WTC11 (cell line): ENCODE data around the gene NMRK1. TPM values are rescaled to one million over a fixed set of nuclear protein-coding genes. Genes with fewer than 3 reads are reported as not detected.

Source experiments
- ATAC-seq: fragments of 200-7000 bp; cut with Tn5 transposase; 2 replicates; pipeline ENCODE4 v1.10.0; 2021; ENCODE audit warnings: mild to moderate bottlenecking, moderate library complexity
- CTCF ChIA-PET: fragments of 300-600 bp; sonication (Branson Sonifier 250); formaldehyde crosslinking; loops from one replicate; lab custom pipeline; 2021; ENCODE audit warnings: antibody characterized with exemption; lab: Charles Lee
- POLR2A ChIA-PET: fragments of 350-600 bp; sonication (Branson Sonifier 250); formaldehyde crosslinking; loops from one replicate; lab custom pipeline; 2021; ENCODE audit warnings: antibody characterized with exemption; lab: Charles Lee
- DNase-seq: peaks from one replicate; pipeline ENCODE4 v3.0.0; 2021; ENCODE audit warnings: low spot score
- H3K27ac Mint-ChIP-seq: 2 replicates; pipeline ENCODE4 v1.8.0; 2021; ENCODE audit warnings: mixed read lengths
- H3K27me3 Mint-ChIP-seq: 2 replicates; pipeline ENCODE4 v1.8.0; 2021; ENCODE audit warnings: low read depth, mild to moderate bottlenecking, moderate library complexity, mixed read lengths
- H3K36me3 Mint-ChIP-seq: 2 replicates; pipeline ENCODE4 v1.8.0; 2021; ENCODE audit warnings: mixed read lengths
- H3K4me1 Mint-ChIP-seq: 2 replicates; pipeline ENCODE4 v1.8.0; 2022; ENCODE audit warnings: mixed read lengths
- H3K4me3 Mint-ChIP-seq: 2 replicates; pipeline ENCODE4 v1.8.0; 2021; ENCODE audit warnings: mild to moderate bottlenecking, moderate library complexity, mixed read lengths
- H3K9me3 Mint-ChIP-seq: 2 replicates; pipeline ENCODE4 v1.8.0; 2021; ENCODE audit warnings: mixed read lengths
- EMX1 ChIP-seq: fragments of 250-450 bp; sonication (Bioruptor Pico); IDR thresholded peaks from 2 replicates; pipeline ENCODE4 v1.8.0; 2021; ENCODE audit warnings: mild to moderate bottlenecking
- ESRRA ChIP-seq: sonication (generic); formaldehyde crosslinking; IDR thresholded peaks from 2 replicates; pipeline ENCODE4 v1.8.1; 2022; ENCODE audit warnings: mild to moderate bottlenecking, missing genetic modification reagents, borderline replicate concordance
- FOXJ3 ChIP-seq: sonication (generic); formaldehyde crosslinking; IDR thresholded peaks from 2 replicates; pipeline ENCODE4 v1.9.0; 2021; ENCODE audit warnings: missing genetic modification reagents, mild to moderate bottlenecking, borderline replicate concordance
- FOXK1 ChIP-seq: sonication (generic); formaldehyde crosslinking; IDR thresholded peaks from 2 replicates; pipeline ENCODE4 v1.8.0; 2022; ENCODE audit warnings: mild to moderate bottlenecking, moderate library complexity, missing genetic modification reagents
- GTF2I ChIP-seq: fragments of 250-450 bp; sonication (Bioruptor Pico); conservative IDR thresholded peaks from 2 replicates; pipeline ENCODE4 v1.4.0; 2021; ENCODE audit warnings: mild to moderate bottlenecking
- JAZF1 ChIP-seq: fragments of 250-450 bp; sonication (Bioruptor Pico); IDR thresholded peaks from 2 replicates; pipeline ENCODE4 v1.9.0; 2021; ENCODE audit warnings: moderate library complexity, mild to moderate bottlenecking, inconsistent platforms
- MYBL2 ChIP-seq: sonication (generic); formaldehyde crosslinking; IDR thresholded peaks from 2 replicates; pipeline ENCODE4 v1.8.1; 2023; ENCODE audit warnings: mild to moderate bottlenecking, moderate library complexity, missing genetic modification reagents
- NR1H2 ChIP-seq: sonication (generic); formaldehyde crosslinking; IDR thresholded peaks from 2 replicates; pipeline ENCODE4 v1.9.0; 2021; ENCODE audit warnings: mild to moderate bottlenecking, moderate library complexity, missing genetic modification reagents
- PRRX2 ChIP-seq: fragments of 250-450 bp; sonication (Bioruptor Pico); IDR thresholded peaks from 2 replicates; pipeline ENCODE4 v1.8.0; 2021; ENCODE audit warnings: mild to moderate bottlenecking
- SOX15 ChIP-seq: fragments of 250-450 bp; sonication (Bioruptor Pico); IDR thresholded peaks from 2 replicates; pipeline ENCODE4 v1.9.0; 2021; ENCODE audit warnings: mild to moderate bottlenecking
- TEAD1 ChIP-seq: sonication (generic); formaldehyde crosslinking; IDR thresholded peaks from 2 replicates; pipeline ENCODE4 v1.8.0; 2022; ENCODE audit warnings: mild to moderate bottlenecking, missing genetic modification reagents
- TEAD4 ChIP-seq: sonication (generic); formaldehyde crosslinking; IDR thresholded peaks from 2 replicates; pipeline ENCODE4 v1.8.0; 2022; ENCODE audit warnings: mild to moderate bottlenecking, missing genetic modification reagents
- ZNF396 ChIP-seq: fragments of 250-450 bp; sonication (Bioruptor Pico); IDR thresholded peaks from 2 replicates; pipeline ENCODE4 v1.8.0; 2021; ENCODE audit warnings: mild to moderate bottlenecking, moderate library complexity, borderline replicate concordance
- ZNF416 ChIP-seq: fragments of 250-450 bp; sonication (Bioruptor Pico); IDR thresholded peaks from 2 replicates; pipeline ENCODE4 v1.9.0; 2021; ENCODE audit warnings: mild to moderate bottlenecking, inconsistent platforms
- total RNA-seq: library from RNA; stranded (reverse); gene quantifications from 3 replicates; pipeline ENCODE4 v1.2.3, GENCODE V29; 2021
- TF ChIP-seq, protein P1 (sequence below): sonication (generic); formaldehyde crosslinking; IDR thresholded peaks from 2 replicates; pipeline ENCODE4 v1.8.0; 2022; ENCODE audit warnings: mild to moderate bottlenecking, missing genetic modification reagents
- TF ChIP-seq, protein P2 (sequence below): fragments of 250-450 bp; sonication (Bioruptor Pico); IDR thresholded peaks from 2 replicates; pipeline ENCODE4 v1.8.0; 2021; ENCODE audit warnings: mild to moderate bottlenecking
- TF ChIP-seq, protein P3 (sequence below): sonication (generic); formaldehyde crosslinking; IDR thresholded peaks from 2 replicates; pipeline ENCODE4 v1.8.1; 2022; ENCODE audit warnings: low read depth, missing genetic modification reagents, borderline replicate concordance
- TF ChIP-seq, protein P4 (sequence below): sonication (generic); formaldehyde crosslinking; IDR thresholded peaks from 2 replicates; pipeline ENCODE4 v1.8.0; 2022; ENCODE audit warnings: mild to moderate bottlenecking, missing genetic modification reagents
- TF ChIP-seq, protein P5 (sequence below): sonication (generic); formaldehyde crosslinking; IDR thresholded peaks from 2 replicates; pipeline ENCODE4 v1.8.1; 2023; ENCODE audit warnings: mild to moderate bottlenecking, missing genetic modification reagents
- TF ChIP-seq, protein P6 (sequence below): fragments of 250-450 bp; sonication (Bioruptor Pico); IDR thresholded peaks from 2 replicates; pipeline ENCODE4 v1.9.0; 2021; ENCODE audit warnings: mild to moderate bottlenecking
- TF ChIP-seq, protein P7 (sequence below): sonication (generic); formaldehyde crosslinking; IDR thresholded peaks from 2 replicates; pipeline ENCODE4 v1.8.1; 2023; ENCODE audit warnings: mild to moderate bottlenecking, moderate library complexity, missing genetic modification reagents
- TF ChIP-seq, protein P8 (sequence below): sonication (generic); formaldehyde crosslinking; IDR thresholded peaks from 2 replicates; pipeline ENCODE4 v1.8.0; 2022; ENCODE audit warnings: mild to moderate bottlenecking, missing genetic modification reagents

NMRK1 gene
- total RNA-seq, 1 experiment from 2014 or later: 14.5 TPM

DNA sequence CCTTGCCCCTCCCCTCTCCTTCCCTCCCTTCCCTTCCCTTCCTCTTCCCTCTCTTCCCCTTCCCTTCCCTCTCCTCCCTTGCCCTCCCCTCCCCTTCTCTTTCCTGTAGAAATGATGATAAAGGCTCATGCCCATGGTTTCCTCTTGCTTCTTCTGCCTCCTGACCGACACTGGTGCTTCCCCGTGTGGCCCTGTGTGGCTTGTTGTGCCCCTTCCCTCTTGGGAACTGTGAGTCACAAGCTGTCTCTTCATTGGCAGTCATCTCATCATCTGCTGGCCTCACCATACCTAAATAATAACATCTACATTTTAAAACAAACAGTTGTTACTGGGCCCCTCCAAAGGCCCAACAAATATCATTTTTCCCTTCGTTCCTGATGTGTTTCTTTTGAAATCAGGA, 48.2 kb downstream of the NMRK1 start:
- DNase-seq (no peak), ATAC-seq (no peak)
- H3K27ac Mint-ChIP-seq: no peak overlapping the region
- no peaks in the 10 kb centered on the region for H3K27me3 Mint-ChIP-seq
- POLR2A ChIA-PET: no interaction called here
- CTCF ChIA-PET: no interaction called here
- no peak overlapping the region for H3K4me3 Mint-ChIP-seq
- peaks cover 6% of the 10 kb centered on the region for H3K4me1 Mint-ChIP-seq
- peaks cover 6% of the 10 kb centered on the region for H3K9me3 Mint-ChIP-seq
- TF ChIP-seq, protein P1, sequence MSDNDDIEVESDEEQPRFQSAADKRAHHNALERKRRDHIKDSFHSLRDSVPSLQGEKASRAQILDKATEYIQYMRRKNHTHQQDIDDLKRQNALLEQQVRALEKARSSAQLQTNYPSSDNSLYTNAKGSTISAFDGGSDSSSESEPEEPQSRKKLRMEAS: no peak
- TF ChIP-seq NR1H2 (CRISPR knock-in tag): no peak
- no peak for TF ChIP-seq ESRRA
- TF ChIP-seq GTF2I (CRISPR knock-in tag): no peak
- TF ChIP-seq EMX1 (CRISPR knock-in tag): no peak
- no peak for TF ChIP-seq MYBL2
- TF ChIP-seq, protein P2, sequence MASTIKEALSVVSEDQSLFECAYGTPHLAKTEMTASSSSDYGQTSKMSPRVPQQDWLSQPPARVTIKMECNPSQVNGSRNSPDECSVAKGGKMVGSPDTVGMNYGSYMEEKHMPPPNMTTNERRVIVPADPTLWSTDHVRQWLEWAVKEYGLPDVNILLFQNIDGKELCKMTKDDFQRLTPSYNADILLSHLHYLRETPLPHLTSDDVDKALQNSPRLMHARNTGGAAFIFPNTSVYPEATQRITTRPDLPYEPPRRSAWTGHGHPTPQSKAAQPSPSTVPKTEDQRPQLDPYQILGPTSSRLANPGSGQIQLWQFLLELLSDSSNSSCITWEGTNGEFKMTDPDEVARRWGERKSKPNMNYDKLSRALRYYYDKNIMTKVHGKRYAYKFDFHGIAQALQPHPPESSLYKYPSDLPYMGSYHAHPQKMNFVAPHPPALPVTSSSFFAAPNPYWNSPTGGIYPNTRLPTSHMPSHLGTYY (CRISPR knock-in tag): no peak
- TF ChIP-seq, protein P3, sequence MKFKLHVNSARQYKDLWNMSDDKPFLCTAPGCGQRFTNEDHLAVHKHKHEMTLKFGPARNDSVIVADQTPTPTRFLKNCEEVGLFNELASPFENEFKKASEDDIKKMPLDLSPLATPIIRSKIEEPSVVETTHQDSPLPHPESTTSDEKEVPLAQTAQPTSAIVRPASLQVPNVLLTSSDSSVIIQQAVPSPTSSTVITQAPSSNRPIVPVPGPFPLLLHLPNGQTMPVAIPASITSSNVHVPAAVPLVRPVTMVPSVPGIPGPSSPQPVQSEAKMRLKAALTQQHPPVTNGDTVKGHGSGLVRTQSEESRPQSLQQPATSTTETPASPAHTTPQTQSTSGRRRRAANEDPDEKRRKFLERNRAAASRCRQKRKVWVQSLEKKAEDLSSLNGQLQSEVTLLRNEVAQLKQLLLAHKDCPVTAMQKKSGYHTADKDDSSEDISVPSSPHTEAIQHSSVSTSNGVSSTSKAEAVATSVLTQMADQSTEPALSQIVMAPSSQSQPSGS: no peak
- TF ChIP-seq FOXJ3 (CRISPR knock-in tag): no peak
- TF ChIP-seq, protein P4, sequence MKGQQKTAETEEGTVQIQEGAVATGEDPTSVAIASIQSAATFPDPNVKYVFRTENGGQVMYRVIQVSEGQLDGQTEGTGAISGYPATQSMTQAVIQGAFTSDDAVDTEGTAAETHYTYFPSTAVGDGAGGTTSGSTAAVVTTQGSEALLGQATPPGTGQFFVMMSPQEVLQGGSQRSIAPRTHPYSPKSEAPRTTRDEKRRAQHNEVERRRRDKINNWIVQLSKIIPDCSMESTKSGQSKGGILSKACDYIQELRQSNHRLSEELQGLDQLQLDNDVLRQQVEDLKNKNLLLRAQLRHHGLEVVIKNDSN (CRISPR knock-in tag): no peak
- TF ChIP-seq, protein P5, sequence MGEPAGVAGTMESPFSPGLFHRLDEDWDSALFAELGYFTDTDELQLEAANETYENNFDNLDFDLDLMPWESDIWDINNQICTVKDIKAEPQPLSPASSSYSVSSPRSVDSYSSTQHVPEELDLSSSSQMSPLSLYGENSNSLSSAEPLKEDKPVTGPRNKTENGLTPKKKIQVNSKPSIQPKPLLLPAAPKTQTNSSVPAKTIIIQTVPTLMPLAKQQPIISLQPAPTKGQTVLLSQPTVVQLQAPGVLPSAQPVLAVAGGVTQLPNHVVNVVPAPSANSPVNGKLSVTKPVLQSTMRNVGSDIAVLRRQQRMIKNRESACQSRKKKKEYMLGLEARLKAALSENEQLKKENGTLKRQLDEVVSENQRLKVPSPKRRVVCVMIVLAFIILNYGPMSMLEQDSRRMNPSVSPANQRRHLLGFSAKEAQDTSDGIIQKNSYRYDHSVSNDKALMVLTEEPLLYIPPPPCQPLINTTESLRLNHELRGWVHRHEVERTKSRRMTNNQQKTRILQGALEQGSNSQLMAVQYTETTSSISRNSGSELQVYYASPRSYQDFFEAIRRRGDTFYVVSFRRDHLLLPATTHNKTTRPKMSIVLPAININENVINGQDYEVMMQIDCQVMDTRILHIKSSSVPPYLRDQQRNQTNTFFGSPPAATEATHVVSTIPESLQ (CRISPR knock-in tag): no peak
- H3K36me3 Mint-ChIP-seq: no peaks in the 10 kb centered on the region

DNA sequence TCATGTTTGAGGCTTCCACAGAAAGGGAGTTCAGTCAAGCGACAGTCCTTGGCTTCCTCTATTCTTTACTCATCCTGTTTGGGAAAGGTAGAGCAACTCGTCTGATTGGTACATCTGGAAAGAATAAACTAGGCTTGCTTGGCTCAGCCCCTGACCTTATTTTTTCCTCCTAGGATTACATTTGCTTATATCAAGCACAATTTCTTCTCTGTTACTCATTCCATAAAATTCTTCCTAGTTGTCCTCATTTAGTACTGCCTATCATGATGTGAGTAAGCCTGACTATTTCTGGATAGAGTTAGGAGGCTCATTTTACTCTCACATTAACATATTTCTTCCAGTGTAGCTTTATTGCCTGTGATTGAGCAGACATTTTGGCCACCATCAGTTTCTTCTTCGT, 48.9 kb downstream of the NMRK1 start:
- POLR2A ChIA-PET: no interaction called here
- peaks cover 6% of the 10 kb centered on the region for H3K9me3 Mint-ChIP-seq
- H3K27me3 Mint-ChIP-seq: no peaks in the 10 kb centered on the region
- H3K4me3 Mint-ChIP-seq: no peak overlapping the region
- ATAC-seq (no peak), DNase-seq (no peak)
- H3K36me3 Mint-ChIP-seq: no peaks in the 10 kb centered on the region
- CTCF ChIA-PET: no interaction called here
- H3K27ac Mint-ChIP-seq: no peak overlapping the region
- H3K4me1 Mint-ChIP-seq: peaks cover 6% of the 10 kb centered on the region
- no peak for TF ChIP-seq FOXK1 (CRISPR knock-in tag)
- no peak for TF ChIP-seq SOX15
- TF ChIP-seq JAZF1 (CRISPR knock-in tag): no peak
- no peak for TF ChIP-seq TEAD4 (CRISPR knock-in tag)
- TF ChIP-seq ZNF416 (CRISPR knock-in tag): no peak
- TF ChIP-seq PRRX2 (CRISPR knock-in tag): no peak
- TF ChIP-seq ZNF396: no peak
- TF ChIP-seq, protein P3: no peak
- no peak for TF ChIP-seq TEAD1 (CRISPR knock-in tag)
- TF ChIP-seq, protein P6, sequence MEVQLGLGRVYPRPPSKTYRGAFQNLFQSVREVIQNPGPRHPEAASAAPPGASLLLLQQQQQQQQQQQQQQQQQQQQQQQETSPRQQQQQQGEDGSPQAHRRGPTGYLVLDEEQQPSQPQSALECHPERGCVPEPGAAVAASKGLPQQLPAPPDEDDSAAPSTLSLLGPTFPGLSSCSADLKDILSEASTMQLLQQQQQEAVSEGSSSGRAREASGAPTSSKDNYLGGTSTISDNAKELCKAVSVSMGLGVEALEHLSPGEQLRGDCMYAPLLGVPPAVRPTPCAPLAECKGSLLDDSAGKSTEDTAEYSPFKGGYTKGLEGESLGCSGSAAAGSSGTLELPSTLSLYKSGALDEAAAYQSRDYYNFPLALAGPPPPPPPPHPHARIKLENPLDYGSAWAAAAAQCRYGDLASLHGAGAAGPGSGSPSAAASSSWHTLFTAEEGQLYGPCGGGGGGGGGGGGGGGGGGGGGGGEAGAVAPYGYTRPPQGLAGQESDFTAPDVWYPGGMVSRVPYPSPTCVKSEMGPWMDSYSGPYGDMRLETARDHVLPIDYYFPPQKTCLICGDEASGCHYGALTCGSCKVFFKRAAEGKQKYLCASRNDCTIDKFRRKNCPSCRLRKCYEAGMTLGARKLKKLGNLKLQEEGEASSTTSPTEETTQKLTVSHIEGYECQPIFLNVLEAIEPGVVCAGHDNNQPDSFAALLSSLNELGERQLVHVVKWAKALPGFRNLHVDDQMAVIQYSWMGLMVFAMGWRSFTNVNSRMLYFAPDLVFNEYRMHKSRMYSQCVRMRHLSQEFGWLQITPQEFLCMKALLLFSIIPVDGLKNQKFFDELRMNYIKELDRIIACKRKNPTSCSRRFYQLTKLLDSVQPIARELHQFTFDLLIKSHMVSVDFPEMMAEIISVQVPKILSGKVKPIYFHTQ: no peak
- TF ChIP-seq, protein P1: no peak
- TF ChIP-seq, protein P7, sequence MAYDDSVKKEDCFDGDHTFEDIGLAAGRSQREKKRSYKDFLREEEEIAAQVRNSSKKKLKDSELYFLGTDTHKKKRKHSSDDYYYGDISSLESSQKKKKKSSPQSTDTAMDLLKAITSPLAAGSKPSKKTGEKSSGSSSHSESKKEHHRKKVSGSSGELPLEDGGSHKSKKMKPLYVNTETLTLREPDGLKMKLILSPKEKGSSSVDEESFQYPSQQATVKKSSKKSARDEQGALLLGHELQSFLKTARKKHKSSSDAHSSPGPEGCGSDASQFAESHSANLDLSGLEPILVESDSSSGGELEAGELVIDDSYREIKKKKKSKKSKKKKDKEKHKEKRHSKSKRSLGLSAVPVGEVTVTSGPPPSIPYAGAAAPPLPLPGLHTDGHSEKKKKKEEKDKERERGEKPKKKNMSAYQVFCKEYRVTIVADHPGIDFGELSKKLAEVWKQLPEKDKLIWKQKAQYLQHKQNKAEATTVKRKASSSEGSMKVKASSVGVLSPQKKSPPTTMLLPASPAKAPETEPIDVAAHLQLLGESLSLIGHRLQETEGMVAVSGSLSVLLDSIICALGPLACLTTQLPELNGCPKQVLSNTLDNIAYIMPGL (CRISPR knock-in tag): no peak
- TF ChIP-seq, protein P8, sequence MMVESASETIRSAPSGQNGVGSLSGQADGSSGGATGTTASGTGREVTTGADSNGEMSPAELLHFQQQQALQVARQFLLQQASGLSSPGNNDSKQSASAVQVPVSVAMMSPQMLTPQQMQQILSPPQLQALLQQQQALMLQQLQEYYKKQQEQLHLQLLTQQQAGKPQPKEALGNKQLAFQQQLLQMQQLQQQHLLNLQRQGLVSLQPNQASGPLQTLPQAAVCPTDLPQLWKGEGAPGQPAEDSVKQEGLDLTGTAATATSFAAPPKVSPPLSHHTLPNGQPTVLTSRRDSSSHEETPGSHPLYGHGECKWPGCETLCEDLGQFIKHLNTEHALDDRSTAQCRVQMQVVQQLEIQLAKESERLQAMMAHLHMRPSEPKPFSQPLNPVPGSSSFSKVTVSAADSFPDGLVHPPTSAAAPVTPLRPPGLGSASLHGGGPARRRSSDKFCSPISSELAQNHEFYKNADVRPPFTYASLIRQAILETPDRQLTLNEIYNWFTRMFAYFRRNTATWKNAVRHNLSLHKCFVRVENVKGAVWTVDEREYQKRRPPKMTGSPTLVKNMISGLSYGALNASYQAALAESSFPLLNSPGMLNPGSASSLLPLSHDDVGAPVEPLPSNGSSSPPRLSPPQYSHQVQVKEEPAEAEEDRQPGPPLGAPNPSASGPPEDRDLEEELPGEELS: no peak
